ENCODE data around the gene MYCBPAP. TPM values are rescaled to one million over a fixed set of nuclear protein-coding genes. Genes with fewer than 3 reads are reported as not detected.

MYCBPAP gene
- total RNA-seq, 1 donor from 2014 or later, result 1.7 TPM

- Mint-ChIP-seq H3K9me3 (ENCODE audit: low read depth) (no peaks in the 10 kb centered on the region), H3K36me3 (ENCODE audit: insufficient read depth) (peaks cover 5% of the 10 kb centered on the region)
- TF ChIP-seq, protein P1, sequence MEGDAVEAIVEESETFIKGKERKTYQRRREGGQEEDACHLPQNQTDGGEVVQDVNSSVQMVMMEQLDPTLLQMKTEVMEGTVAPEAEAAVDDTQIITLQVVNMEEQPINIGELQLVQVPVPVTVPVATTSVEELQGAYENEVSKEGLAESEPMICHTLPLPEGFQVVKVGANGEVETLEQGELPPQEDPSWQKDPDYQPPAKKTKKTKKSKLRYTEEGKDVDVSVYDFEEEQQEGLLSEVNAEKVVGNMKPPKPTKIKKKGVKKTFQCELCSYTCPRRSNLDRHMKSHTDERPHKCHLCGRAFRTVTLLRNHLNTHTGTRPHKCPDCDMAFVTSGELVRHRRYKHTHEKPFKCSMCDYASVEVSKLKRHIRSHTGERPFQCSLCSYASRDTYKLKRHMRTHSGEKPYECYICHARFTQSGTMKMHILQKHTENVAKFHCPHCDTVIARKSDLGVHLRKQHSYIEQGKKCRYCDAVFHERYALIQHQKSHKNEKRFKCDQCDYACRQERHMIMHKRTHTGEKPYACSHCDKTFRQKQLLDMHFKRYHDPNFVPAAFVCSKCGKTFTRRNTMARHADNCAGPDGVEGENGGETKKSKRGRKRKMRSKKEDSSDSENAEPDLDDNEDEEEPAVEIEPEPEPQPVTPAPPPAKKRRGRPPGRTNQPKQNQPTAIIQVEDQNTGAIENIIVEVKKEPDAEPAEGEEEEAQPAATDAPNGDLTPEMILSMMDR (IDR thresholded peaks at IDR 0.05; ENCODE audit: unreplicated experiment), result no peak
These were observed 30.5 kb downstream of the MYCBPAP start for GRCh38 chr17:50538549-50539410.

DNA sequence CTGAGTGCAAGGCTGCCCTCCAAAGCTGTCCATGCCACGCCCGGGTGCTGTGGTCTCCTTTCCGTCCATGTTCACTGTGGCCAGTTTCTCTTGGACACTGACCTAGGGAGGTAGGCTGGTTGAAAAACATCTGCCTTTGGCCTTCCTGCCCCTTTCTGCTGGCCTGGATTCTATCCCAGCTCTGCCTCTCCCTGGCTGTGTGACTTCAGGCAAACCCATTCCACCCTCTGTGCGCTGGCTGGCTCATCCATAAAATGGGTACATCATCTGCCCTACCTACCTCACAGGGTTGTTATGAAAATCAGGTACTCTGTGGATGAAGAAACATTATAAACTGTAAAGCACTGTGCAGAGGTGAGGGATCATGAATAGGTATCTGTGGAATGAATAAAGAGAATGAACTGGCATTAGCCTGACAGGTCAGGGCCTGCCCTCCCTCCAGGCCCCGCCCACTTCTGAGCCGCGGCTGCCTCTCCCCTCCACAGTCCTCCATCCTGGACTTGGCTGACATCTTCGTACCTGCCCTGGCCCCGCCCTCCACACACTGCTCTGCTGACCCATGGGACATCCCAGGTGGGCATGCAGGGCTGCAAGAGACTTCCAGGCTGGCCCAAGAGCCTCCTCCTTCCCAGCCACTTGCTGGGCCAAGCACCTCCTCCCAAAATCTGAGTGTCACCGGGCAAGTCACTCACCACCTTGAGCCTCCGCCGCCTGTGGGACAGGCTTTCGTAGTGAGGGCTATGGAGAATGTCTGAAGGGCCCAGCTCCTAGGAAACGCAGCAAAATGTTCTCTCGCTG, 31.7 kb downstream of the MYCBPAP start:
- DNase-seq (ENCODE audit: low spot score, unreplicated experiment), result no peak
- H3K9me3 Mint-ChIP-seq (ENCODE audit: low read depth), result no peaks in the 10 kb centered on the region
- H3K4me3 Mint-ChIP-seq (ENCODE audit: low read depth), result no peak overlapping the region
- TF ChIP-seq, protein P1 (IDR thresholded peaks at IDR 0.05; ENCODE audit: unreplicated experiment), result no peak
- peaks cover 3% of the 10 kb centered on the region for H3K27me3 Mint-ChIP-seq
- peaks cover 32% of the 10 kb centered on the region for H3K4me1 Mint-ChIP-seq (ENCODE audit: low read depth)
- peaks cover 5% of the 10 kb centered on the region for H3K36me3 Mint-ChIP-seq (ENCODE audit: insufficient read depth)
- no peak overlapping the region for H3K27ac Mint-ChIP-seq

More at GRCh38 chr17:50538549-50539410, 30.5 kb downstream of the MYCBPAP start:
- Mint-ChIP-seq H3K4me3 (ENCODE audit: low read depth) (no peak overlapping the region), H3K4me1 (ENCODE audit: low read depth) (peaks cover 33% of the 10 kb centered on the region), H3K27ac (no peak overlapping the region), H3K27me3 (peaks cover 6% of the 10 kb centered on the region)
- no peak for DNase-seq (ENCODE audit: low spot score, unreplicated experiment)

DNA sequence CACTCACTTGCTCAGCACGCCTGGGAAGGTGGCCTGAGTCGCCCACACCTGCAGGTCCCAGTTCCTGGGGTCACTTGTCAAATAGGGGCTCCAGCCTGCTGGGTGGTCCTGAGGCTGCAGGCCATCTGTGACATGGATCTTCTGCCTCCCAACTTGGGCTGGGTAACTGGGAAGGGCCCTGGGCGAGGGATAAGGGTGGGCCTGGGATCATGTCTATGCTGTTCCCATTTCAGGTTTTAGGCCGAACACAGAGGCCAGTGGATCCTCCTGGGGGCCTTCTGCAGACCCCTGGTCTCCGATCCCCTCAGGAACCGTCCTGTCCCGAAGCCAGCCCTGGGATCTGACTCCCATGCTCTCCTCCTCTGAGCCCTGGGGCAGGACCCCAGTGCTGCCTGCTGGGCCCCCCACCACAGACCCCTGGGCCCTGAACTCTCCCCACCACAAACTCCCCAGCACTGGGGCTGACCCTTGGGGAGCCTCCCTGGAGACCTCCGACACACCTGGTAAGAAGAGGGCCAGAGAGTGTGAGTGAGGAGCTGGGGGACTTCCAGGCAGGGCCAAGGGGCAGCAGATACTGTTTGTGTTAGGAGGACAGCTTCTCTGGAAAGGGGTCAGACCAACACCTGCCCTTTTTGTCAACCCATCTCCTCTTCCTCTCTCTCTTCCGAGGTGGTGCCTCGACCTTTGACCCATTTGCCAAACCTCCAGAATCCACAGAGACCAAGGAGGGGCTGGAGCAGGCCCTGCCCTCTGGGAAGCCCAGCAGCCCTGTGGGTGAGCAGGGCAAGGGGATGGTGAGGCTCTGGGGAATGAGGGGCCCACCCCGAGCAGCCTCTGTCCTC, 32.5 kb downstream of the MYCBPAP start:
- no peak overlapping the region for H3K4me3 Mint-ChIP-seq (ENCODE audit: low read depth)
- no peaks in the 10 kb centered on the region for H3K9me3 Mint-ChIP-seq (ENCODE audit: low read depth)
- DNase-seq (ENCODE audit: low spot score, unreplicated experiment), result no peak
- no peaks in the 10 kb centered on the region for H3K27me3 Mint-ChIP-seq
- H3K27ac Mint-ChIP-seq, result no peak overlapping the region
- H3K4me1 Mint-ChIP-seq (ENCODE audit: low read depth), result peaks cover 30% of the 10 kb centered on the region
- TF ChIP-seq, protein P1 (IDR thresholded peaks at IDR 0.05; ENCODE audit: unreplicated experiment), result no peak
- peaks cover 5% of the 10 kb centered on the region for H3K36me3 Mint-ChIP-seq (ENCODE audit: insufficient read depth)

- Mint-ChIP-seq H3K27me3 (no peaks in the 10 kb centered on the region), H3K4me3 (ENCODE audit: low read depth) (peak overlapping the region; percentile 72)
- TF ChIP-seq, protein P1 (IDR thresholded peaks at IDR 0.05; ENCODE audit: unreplicated experiment), result no peak
These were observed 33.1 kb downstream of the MYCBPAP start for GRCh38 chr17:50541402-50541715.

More at GRCh38 chr17:50541402-50541715, 33.1 kb downstream of the MYCBPAP start:
- H3K9me3 Mint-ChIP-seq (ENCODE audit: low read depth), result no peaks in the 10 kb centered on the region
- no peak overlapping the region for H3K27ac Mint-ChIP-seq
- DNase-seq (ENCODE audit: low spot score, unreplicated experiment), result no peak
- H3K4me1 Mint-ChIP-seq (ENCODE audit: low read depth), result peaks cover 30% of the 10 kb centered on the region
- peaks cover 4% of the 10 kb centered on the region for H3K36me3 Mint-ChIP-seq (ENCODE audit: insufficient read depth)

All from progenitor cell of endocrine pancreas (in vitro differentiated cells).